Stimulated activated naive CD4-positive, alpha-beta T cell (primary cell): Measurements from ENCODE around the gene TRPV2.
"Not testable (repeated sequence)": the region's sequence is repeated elsewhere in the genome, so short reads cannot be mapped to it uniquely, and the experiment has no call there.

Experiments used
- DNase-seq, 6 experiments: peaks; one replicate each; lab custom pipeline; 2025; lab: John Stamatoyannopoulos, UW

The TRPV2 gene, protein sequence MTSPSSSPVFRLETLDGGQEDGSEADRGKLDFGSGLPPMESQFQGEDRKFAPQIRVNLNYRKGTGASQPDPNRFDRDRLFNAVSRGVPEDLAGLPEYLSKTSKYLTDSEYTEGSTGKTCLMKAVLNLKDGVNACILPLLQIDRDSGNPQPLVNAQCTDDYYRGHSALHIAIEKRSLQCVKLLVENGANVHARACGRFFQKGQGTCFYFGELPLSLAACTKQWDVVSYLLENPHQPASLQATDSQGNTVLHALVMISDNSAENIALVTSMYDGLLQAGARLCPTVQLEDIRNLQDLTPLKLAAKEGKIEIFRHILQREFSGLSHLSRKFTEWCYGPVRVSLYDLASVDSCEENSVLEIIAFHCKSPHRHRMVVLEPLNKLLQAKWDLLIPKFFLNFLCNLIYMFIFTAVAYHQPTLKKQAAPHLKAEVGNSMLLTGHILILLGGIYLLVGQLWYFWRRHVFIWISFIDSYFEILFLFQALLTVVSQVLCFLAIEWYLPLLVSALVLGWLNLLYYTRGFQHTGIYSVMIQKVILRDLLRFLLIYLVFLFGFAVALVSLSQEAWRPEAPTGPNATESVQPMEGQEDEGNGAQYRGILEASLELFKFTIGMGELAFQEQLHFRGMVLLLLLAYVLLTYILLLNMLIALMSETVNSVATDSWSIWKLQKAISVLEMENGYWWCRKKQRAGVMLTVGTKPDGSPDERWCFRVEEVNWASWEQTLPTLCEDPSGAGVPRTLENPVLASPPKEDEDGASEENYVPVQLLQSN

DNA sequence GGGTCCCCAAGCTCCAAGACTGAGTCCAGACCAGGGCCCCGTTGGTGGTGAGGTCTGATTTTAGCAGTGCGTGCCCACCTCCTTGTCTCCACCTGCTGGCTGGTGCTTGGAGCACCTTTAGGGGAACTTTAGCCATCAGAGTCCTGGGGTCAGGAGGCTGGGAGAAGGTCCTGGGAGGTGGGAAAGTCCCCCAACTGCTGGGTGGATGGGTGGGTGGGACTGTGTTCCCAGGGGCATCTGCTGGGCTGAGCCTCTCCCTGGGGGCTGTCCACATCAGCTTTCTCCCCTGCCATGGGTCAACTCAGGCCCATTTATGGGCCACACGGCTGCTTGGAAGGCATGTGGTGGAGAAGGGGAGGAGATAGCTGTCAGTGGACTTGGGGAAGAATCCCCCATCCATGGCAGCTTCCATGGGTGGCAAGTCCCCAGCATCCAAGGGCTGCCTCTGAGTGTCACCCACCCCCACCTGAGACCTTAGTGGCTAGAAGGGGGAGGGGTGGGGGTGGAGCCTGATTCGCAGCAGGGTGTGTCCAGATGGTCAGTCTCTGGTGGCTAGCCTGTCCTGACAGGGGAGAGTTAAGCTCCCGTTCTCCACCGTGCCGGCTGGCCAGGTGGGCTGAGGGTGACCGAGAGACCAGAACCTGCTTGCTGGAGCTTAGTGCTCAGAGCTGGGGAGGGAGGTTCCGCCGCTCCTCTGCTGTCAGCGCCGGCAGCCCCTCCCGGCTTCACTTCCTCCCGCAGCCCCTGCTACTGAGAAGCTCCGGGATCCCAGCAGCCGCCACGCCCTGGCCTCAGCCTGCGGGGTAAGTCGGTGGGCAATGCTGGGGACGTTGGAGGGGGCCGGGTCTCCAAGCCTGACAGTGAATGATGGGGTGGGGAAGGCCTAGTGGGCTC, at the start of gene TRPV2:
Gene TRPV2 (plus strand): TSS at position 541 of the 894 bp plus-strand sequence. CDS start 2,098 bp downstream, outside the sequence.
- peak in 4 of 6 experiments; percentile 29 to 49 (median 36) for DNase-seq

DNA sequence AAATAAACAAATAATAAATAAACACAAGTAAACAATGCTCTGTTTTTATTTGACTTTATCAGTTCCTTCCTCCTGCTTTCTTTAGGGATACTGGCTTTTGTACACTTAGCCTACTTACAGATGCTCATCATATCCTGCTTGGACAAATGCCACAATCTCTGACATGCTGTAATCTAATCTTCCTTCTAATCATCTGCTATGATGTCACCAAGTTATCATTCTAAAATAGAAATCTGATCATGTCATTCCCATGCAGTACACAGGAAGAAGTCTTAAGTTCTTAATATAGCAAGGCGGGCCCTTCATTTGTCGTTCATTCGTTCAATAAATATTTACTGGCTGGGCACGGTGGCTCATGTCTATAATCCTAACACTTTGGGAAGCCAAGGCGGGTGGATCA, 43.6 kb upstream of the TRPV2 start:
- DNase-seq, result no peak

DNA sequence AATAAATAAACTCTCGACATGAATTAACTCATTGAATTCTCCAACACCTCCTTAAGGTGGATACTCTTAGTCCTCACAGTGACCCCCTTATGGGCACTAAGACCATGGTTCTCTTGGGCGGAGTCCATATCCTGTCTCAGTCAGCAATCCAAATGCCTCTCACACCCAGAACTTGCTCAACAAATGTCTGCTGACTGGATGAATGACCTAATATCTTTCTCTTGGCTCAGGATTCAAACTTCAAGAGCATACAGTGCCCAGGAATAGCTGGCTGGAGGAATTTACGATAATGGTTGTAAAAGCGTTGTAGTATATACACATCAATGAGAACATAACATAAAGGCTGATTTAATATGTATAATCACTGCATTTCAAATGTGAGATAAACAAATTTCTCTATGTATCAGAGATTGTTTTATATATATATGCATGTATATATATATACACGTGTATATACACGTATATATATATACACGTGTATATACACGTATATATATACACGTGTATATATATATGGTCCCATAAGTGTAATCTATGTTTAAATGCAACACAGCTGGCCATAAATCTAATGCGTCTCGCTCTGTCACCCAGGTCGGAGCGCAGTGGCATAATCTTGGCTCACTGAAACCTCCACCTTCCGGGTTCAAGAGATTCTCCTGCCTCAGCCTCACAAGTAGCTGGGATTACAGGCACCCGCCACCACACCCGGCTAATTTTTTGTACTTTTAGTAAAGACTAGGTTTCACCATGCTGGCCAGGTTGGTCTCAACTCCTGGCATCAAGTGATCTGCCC, 41.0 kb upstream of the TRPV2 start:
- no peak for DNase-seq

DNA sequence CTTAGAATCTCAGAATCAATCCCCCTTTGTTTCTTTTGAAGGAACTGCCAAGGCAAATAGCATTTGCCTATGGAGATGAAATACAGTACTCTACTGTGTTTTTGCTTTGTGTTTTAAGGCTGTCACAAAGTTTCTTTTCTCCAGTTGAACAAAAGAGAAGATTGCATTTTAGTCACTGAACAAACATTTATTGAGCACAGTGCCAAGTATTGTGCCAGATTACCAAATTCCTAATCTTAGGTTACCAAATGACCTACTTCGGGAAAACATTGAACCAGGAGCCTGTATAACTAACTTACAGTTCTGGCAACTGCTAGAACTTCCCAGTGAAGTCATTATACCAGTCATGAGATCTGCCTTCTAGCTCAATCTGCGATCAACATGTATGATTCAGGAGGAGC, 37.4 kb upstream of the TRPV2 start:
- no peak for DNase-seq

DNA sequence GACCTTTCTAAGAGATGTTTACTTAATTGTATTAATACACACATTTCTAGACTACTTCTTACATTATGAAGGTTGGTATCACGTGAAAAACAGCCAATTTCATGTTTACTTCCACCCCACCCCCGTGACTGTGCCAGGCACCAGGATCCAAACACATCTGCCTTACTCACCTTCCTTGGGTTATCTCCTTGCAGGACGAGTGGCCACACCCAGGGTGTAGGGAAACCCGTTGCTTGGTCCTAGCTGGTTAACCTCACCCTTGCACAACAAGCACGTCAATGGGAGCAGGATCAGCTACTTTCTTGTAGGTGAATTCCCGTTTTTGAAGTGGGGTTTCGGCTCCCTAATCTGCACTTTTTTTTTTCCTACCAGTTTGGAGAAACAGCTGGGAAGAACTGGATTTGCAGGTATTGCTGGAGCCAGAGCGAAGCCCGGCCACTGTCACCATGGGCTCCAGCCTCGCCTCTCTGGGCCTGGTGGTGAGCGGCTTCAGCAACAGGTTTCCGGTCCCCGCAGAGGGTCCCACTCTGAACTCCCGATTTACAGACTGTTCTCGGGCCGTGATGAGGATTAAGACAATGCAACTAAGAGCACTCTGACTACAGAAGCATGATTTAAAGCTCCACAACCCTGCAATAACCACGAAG, 36.6 kb upstream of the TRPV2 start:
- DNase-seq, result no peak

DNA sequence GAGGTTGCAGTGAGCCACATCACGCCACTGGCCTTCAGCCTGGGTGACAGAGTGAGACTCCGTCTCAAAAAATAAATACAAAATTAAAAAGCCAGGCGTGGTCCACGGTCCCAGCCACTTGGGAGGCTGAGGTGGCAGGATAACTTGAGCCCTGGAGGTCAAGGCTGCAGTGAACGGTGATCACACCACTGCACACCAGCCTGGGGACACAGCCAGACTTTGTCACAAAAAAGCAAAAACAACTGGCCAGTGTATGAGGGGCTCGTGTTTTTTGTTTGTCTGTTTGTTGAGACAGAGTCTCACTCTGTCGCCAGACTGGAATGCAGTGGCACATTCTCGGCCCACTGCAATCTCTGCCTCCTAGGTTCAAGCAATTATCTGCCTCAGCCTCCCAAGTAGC, 35.7 kb upstream of the TRPV2 start:
- DNase-seq, result no peak

DNA sequence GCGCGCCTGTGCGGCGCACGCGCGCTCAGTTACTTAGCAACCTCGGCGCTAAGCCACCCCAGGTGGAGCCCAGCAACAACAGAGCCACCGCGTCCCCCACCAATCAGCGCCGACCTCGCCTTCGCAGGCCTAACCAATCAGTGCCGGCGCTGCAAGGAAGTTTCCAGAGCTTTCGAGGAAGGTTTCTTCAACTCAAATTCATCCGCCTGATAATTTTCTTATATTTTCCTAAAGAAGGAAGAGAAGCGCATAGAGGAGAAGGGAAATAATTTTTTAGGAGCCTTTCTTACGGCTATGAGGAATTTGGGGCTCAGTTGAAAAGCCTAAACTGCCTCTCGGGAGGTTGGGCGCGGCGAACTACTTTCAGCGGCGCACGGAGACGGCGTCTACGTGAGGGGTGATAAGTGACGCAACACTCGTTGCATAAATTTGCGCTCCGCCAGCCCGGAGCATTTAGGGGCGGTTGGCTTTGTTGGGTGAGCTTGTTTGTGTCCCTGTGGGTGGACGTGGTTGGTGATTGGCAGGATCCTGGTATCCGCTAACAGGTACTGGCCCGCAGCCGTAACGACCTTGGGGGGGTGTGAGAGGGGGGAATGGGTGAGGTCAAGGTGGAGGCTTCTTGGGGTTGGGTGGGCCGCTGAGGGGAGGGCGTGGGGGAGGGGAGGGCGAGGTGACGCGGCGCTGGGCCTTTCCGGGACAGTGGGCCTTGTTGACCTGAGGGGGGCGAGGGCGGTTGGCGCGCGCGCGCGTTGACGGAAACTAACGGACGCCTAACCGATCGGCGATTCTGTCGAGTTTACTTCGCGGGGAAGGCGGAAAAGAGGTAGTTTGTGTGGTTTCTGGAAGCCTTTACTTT, 34.5 kb upstream of the TRPV2 start, which contains the start of gene UBB:
Gene UBB (plus strand): TSS at position 452 of the 856 bp plus-strand sequence. CDS start 817 bp downstream, outside the sequence.
- peak; percentile 86 to 98 (median 94) for DNase-seq

DNA sequence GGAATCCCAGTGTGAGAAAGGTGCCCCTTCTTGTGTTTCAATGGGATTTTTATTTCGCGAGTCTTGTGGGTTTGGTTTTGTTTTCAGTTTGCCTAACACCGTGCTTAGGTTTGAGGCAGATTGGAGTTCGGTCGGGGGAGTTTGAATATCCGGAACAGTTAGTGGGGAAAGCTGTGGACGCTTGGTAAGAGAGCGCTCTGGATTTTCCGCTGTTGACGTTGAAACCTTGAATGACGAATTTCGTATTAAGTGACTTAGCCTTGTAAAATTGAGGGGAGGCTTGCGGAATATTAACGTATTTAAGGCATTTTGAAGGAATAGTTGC, 33.9 kb upstream of the TRPV2 start:
- DNase-seq, result peak in 1 of 6 experiments; percentile 49

DNA sequence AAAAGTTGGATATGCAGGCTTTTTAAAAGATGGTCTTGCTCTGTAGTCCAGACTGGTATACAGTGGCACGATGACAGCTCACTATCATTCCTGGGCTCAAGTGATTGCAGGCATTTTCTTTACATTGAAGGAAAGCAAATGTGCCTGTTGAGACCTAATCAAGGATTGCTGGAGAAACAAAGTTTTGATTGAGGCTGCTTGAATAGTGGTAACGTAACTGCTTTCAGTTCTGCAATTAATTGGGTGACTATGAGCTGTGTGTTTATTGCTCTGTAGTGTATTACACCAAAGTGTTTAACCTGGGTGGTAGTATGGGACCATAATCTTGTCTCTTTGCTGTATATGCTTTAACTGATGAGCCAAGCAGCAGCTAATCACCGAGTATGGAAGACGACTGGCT, 32.2 kb upstream of the TRPV2 start:
- DNase-seq, result no peak

DNA sequence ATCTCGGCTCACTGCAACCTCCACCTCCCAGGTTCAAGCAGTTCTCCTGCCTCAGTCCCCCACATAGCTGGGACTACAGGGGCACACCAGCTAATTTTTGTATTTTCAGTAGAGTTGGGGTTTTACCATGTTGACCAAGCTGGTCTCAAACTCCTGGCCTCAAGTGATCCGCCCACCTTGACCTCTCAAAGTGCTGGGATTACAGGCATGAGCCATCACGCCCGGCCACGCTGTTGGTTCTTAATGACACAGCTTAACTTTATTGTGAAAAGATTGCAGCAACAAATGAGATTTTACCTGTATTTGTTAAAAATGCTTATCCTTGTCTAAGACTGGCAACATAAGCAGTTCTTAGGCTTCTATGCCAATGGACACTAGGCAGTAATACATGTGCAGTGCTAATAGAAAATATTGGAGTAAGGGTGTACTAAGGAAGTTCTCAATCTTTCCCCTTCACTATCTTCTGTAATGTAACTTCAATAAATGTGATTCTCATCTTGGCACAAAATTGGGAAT, 31.5 kb upstream of the TRPV2 start:
- DNase-seq, result no peak

DNA sequence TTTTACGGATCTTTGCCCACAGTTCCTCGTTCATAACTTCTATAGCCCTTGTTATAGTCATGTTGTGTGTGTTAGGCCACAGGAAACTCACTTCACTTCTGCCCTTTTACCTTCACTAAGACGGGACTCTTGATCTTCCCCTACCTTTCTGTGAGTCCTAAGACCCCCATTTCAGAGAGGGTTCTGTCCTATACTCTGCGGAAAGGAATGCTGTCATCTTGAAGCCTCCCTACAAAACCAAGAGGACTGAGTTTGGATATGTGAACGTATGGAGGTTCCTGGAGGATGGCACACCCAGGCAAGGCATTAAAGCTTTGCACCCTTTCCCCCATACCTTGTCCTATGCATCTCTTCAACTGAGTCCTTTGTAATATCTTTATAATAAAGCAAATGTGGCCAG, 30.8 kb upstream of the TRPV2 start:
- DNase-seq, result no peak

DNA sequence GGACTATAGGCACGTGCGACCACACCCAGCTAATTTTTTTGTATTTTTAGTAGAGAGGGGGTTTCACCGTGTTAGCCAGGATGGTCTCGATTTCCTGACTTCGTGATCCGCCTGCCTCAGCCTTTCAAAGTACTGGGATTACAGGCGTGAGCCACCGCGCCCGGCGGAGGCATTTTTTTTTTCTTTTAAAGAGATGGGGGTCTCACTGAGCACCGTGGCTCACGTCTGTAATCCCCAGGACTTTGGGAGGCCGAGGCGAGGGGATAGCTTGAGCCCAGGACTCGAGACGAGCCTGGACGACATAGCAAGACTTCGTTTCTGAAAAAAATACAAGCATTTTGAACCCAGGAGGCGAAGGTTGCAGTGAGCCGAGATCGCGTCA, 29.3 kb upstream of the TRPV2 start:
- DNase-seq, result not testable (repeated sequence)

DNA sequence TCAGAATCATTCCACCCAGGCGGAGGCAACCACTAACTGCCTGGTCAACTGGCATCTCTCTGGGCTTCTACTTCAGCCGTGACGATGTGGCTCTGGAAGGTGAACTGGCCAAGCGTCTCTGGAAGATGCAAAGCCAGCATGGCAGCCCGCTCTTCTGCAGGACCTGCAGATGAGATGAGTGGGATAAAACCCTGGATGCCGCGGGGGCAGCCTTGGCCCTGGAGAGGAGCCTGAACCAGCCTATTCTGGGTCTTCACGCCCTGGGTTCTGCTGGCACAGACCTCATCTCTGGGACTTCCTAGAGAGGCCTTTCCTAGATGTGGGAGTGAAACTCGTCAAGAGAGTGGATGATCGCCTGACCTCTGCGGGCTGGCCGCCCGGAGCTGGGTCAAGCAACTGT, 23.9 kb upstream of the TRPV2 start:
- no peak for DNase-seq

DNA sequence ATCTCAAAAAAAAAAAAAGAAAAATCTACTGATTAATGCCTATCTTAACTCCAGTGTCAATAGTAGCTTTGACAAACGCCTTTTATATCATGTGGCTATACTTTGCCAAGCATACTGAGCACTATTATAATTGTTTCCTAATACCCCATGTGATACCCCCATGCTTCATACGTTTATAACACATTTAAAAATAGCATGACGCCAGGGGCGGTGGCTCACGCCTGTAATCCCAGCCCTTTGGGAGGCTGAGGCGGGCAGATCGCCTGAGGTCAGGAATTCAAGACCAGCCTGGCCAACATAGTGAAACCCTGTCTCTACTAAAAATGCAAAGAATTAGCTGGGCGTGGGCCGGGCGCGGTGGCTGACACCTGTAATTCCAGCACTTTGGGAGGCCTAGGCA, 22.9 kb upstream of the TRPV2 start:
- not testable (repeated sequence) for DNase-seq

DNA sequence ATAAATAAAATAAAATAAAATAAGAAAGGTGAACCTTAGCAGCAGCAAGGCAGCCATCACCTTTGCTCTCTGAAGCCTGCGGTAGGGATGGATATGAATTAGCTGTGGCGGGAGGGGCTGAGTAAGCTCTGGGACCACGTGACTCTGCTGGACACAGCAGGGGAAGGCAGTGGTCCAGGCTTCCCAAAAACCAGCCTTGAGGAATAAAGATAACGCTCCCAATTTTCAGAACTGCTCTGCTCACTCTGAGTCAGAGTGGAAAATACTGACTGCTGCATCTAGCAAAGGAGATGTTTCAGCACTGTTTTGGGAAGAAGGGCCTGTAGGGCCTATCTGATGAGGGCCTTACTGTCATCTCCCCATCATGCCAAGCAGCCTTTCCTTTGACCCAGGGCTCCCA, 19.5 kb upstream of the TRPV2 start:
- not testable (repeated sequence) for DNase-seq

DNA sequence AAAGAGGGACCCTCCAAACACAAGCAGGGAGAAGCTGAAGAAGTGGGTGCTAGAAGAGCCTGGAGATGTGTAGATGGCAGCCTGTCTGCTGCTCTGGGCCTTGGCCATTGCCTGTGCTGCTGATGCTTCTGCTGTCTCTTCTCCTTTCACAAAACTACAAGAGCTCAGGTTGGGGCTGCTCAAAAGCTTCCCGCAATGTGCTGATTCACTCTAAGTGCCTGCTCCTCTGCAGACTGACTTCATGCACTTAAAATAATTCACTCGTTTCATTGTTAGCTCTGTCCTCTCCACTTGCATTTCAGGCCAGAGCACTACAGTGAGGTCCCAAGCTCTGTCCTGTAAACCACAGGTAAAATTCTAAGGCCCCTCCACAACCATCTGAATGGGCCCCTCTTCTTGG, 18.7 kb upstream of the TRPV2 start:
- not testable (repeated sequence) for DNase-seq

DNA sequence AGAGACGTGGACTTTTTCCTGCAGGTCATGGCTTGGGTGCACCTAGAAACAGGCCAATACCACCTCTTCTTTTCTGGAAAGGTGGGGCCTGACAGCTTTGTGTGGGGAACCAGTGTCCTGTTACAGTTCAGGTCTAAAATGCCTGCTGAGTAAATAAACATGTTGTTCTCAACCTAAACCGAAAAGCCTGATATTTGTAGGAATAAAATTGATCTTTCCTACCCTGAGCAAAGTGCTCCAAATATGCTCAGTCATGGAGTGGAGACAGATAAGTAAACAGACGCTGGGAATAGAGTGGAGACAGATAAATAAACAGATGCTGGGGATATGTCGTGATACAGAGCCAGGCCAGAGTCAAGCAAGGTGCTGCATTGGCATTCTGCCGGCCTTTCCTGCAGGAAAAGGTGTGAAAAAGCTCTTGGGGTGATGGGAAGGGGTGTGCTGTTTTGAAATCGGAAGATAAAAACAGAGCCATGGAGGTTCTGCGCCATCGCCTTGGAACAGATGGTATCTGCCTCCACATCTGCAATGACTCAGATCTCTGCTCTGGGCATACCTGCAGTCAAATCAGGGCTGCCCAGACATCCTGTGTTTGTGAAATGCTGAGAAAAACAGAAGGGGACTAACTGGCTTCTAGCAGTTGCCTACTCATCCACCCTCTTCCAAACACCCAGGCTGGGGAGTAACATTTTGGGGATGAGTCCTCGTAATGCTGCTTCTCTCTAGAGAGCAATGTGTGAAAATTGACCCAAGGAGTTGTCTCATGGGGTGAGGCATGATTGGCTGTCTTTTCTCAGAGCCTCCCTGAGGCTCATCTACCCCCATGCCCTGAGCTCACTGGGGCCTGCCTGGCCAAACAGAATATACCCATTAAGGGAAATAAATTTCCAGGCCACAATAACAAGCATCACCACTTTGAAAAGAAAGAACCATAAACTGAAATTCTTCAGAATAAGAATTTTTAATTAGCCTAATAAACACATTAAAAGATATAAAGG, 16.8 kb upstream of the TRPV2 start:
- DNase-seq, result no peak

DNA sequence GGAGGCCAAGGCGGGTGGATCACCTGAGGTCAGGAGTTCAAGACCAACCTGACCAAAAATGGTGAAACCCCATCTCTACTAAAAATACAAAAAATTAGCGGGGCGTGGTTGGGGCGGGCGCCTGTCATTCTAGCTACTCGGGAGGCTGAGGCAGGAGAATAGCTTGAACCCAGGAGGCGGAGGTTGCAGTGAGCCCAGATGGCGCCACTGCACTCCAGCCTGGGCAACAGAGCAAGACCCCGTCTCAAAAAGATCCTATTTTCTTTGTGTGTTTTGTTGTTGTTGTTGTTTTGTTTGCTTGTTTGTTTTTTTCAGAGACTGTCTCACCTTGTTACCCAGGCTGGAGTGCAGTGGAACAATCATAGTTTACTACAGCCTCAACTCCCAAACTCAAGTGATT, 11.5 kb upstream of the TRPV2 start:
- not testable (repeated sequence) for DNase-seq
